Lung (tissue), 12 donors: Measurements from ENCODE around the gene SEMA4B. TPM values are rescaled to one million over a fixed set of nuclear protein-coding genes. Genes with fewer than 3 reads are reported as not detected.
"Not testable (repeated sequence)": the region's sequence is repeated elsewhere in the genome, so short reads cannot be mapped to it uniquely, and the experiment has no call there.

ENCODE experiments used
- ATAC-seq: fragments of 200-7000 bp; cut with Tn5 transposase; one replicate; pipeline ENCODE4 v1.9.1; 2020; ENCODE audit warnings: moderate number of reproducible peaks; ENCODE audit not compliant: insufficient read depth, low FRiP score
- DNase-seq, 3 donors: peaks; one replicate each; pipeline ENCODE4 v3.0.0-alpha.2; 2013 to 2017
- H3K27ac ChIP-seq, 2 donors: one replicate each; pipeline ENCODE4 v1.5.1; 2013; ENCODE audit warnings: mild to moderate bottlenecking in 2 of 2, moderate library complexity in 2 of 2, control low read depth in 1 of 2, inconsistent platforms in 1 of 2, low read depth in 1 of 2, low read length in 1 of 2
- H3K27me3 ChIP-seq, 3 donors: one replicate each; pipeline ENCODE4 v1.5.1; 2013; ENCODE audit warnings: low read length in 2 of 3; ENCODE audit not compliant: control insufficient read depth in 3 of 3, insufficient read depth in 3 of 3
- H3K36me3 ChIP-seq, 4 donors: one replicate each; pipeline ENCODE4 v1.5.1; 2013; ENCODE audit warnings: low read length in 4 of 4, mild to moderate bottlenecking in 1 of 4, moderate library complexity in 1 of 4; ENCODE audit not compliant: control insufficient read depth in 4 of 4, insufficient read depth in 4 of 4
- H3K4me1 ChIP-seq, 5 donors: one replicate each; pipeline ENCODE4 v1.5.1; 2013; ENCODE audit warnings: low read length in 5 of 5, mild to moderate bottlenecking in 2 of 5, moderate library complexity in 1 of 5; ENCODE audit not compliant: control insufficient read depth in 5 of 5, insufficient read depth in 5 of 5
- H3K4me3 ChIP-seq: one replicate; pipeline ENCODE4 v1.5.1; 2013; ENCODE audit warnings: mild to moderate bottlenecking, control low read depth, moderate library complexity
- H3K9ac ChIP-seq, 2 donors: one replicate each; pipeline ENCODE4 v1.5.1; 2013; ENCODE audit warnings: low read length in 2 of 2, control low read depth in 1 of 2; ENCODE audit not compliant: insufficient read depth in 1 of 2
- H3K9me3 ChIP-seq, 4 donors: one replicate each; pipeline ENCODE4 v1.5.1; 2013; ENCODE audit warnings: low read length in 3 of 4, mild to moderate bottlenecking in 1 of 4, moderate library complexity in 1 of 4; ENCODE audit not compliant: control insufficient read depth in 4 of 4, insufficient read depth in 3 of 4
- CTCF ChIP-seq: IDR thresholded peaks from 2 replicates; pipeline ENCODE4 v1.5.1; 2012; ENCODE audit warnings: mild to moderate bottlenecking; ENCODE audit errors: control extremely low read depth, extremely low read depth
- WGBS, 2 donors: extraction: QIAGEN DNeasy Blood & Tissue Kit; methylation state at CpG; one replicate each; pipeline ENCODE4 v1.1.7; 2013; 5-methylcytosine and 5-hydroxymethylcytosine counted together
- polyA plus RNA-seq, 2 donors: library from polyadenylated mRNA; stranded (reverse); fragments of 200-250 nt; gene quantifications; one replicate each; pipeline ENCODE4 v1.2.1, GENCODE V29; 2013
- total RNA-seq, 2 donors: library from RNA; depleted of rRNA in 1 of 2; stranded (reverse); fragments of >200 nt in 1 of 2; gene quantifications; one replicate each; pipeline ENCODE4 v1.2.1, GENCODE V29; 2014 to 2021
- donor health status: control.
- donor health status: control.
- donor health status: Bipolar disorder and iron deficiency.
- donor health status: healthy.
- donor health status: DM: yes; HTN: yes; CAD: no.

The SEMA4B gene
- total and polyA plus RNA-seq, 4 donors = 24.0 to 87.5 (median 69.8) TPM

- Histone ChIP-seq H3K9ac (peak overlapping the region in 1 of 2 donors; percentile 16), H3K27ac (no peak overlapping the region), H3K27me3 (no peaks in the 10 kb centered on the region), H3K9me3 (no peaks in the 10 kb centered on the region), H3K4me3 (no peak overlapping the region), H3K4me1 (peaks cover 5 to 31% (median 11%) of the 10 kb centered on the region in 5 donors), H3K36me3 (peaks cover 12 to 26% (median 16%) of the 10 kb centered on the region in 4 donors)
- ATAC-seq = no peak
- WGBS, 2 donors = 56 to 81% methylated on average over 1 of the region's 1 CpG
- no peak for TF ChIP-seq CTCF
- DNase-seq = no peak
These were observed 67.3 kb downstream of the SEMA4B start for GRCh38 chr15:90268415-90268814.

- DNase-seq (no peak), ATAC-seq (no peak)
- no peak for TF ChIP-seq CTCF
- no peak overlapping the region for H3K4me3 ChIP-seq
- peaks cover 12 to 28% (median 24%) of the 10 kb centered on the region in 4 donors for H3K36me3 ChIP-seq
- H3K27ac ChIP-seq = no peak overlapping the region
- 83 to 91% methylated on average over 10 of the region's 10 CpGs for WGBS, 2 donors
- no peaks in the 10 kb centered on the region for H3K27me3 ChIP-seq
- peaks cover 0 to 21% (median 7%) of the 10 kb centered on the region in 5 donors for H3K4me1 ChIP-seq
- H3K9me3 ChIP-seq = no peaks in the 10 kb centered on the region
- no peak overlapping the region for H3K9ac ChIP-seq
These were observed 69.5 kb downstream of the SEMA4B start for GRCh38 chr15:90270502-90271150.

- no peaks in the 10 kb centered on the region for H3K27me3 ChIP-seq
- no peak overlapping the region for H3K27ac ChIP-seq
- H3K36me3 ChIP-seq = peaks cover 12 to 28% (median 22%) of the 10 kb centered on the region in 4 donors
- no peaks in the 10 kb centered on the region for H3K9me3 ChIP-seq
- ATAC-seq = no peak
- TF ChIP-seq CTCF = no peak
- no peak overlapping the region for H3K9ac ChIP-seq
- DNase-seq = no peak
- peaks cover 0 to 19% (median 7%) of the 10 kb centered on the region in 5 donors for H3K4me1 ChIP-seq
- no peak overlapping the region for H3K4me3 ChIP-seq
- WGBS, 2 donors = 64 to 75% methylated on average over 7 of the region's 7 CpGs
These were observed 70.5 kb downstream of the SEMA4B start for GRCh38 chr15:90271459-90272166.

- not testable (repeated sequence) for H3K9me3 ChIP-seq, DNase-seq, H3K36me3 ChIP-seq, ATAC-seq, H3K27ac ChIP-seq, H3K4me3 ChIP-seq, H3K9ac ChIP-seq, H3K27me3 ChIP-seq, H3K4me1 ChIP-seq
- 97% methylated on average over 12 of the region's 12 CpGs for WGBS, 2 donors
These were observed 77.3 kb downstream of the SEMA4B start for GRCh38 chr15:90278467-90278866.
